GM12878 (cell line): ENCODE measurements around the gene CSH1. TPM values are rescaled to one million over a fixed set of nuclear protein-coding genes. Genes with fewer than 3 reads are reported as not detected.

ENCODE experiments used
- ATAC-seq: fragments of 200-7000 bp; cut with Tn5 transposase; 3 replicates; pipeline ENCODE4 v1.9.1; 2020; ENCODE audit warnings: mild to moderate bottlenecking, moderate library complexity
- BruUV-seq: library from RNA; stranded (reverse); fragments of 400-500 nt; replicated peaks from 2 replicates; lab custom pipeline; 2021; lab: Mats Ljungman, UMichigan
- CTCF ChIA-PET: fragments of 300-600 bp; sonication (Branson Sonifier 250); formaldehyde crosslinking; extraction: SDS; loops from one replicate; lab custom pipeline; 2021; ENCODE audit warnings: inconsistent platforms; lab: Yijun Ruan, JAX
- POLR2A ChIA-PET: fragments of 350-600 bp; formaldehyde crosslinking; extraction: SDS; loops from one replicate; lab custom pipeline; 2021; ENCODE audit warnings: inconsistent platforms; lab: Charles Lee
- RAD21 ChIA-PET: fragments of 300-600 bp; sonication (Branson Sonifier 250); formaldehyde crosslinking; loops from one replicate; lab custom pipeline; 2023; ENCODE audit warnings: antibody characterized with exemption; ENCODE audit not compliant: unreplicated experiment; lab: Charles Lee
- SMC1A ChIA-PET: fragments of 300-600 bp; sonication (Branson Sonifier 250); formaldehyde crosslinking; loops from one replicate; lab custom pipeline; 2023; ENCODE audit not compliant: unreplicated experiment, uncharacterized antibody; lab: Charles Lee
- DNase-seq: peaks from one replicate; pipeline ENCODE4 v3.0.0-alpha.2; 2011; ENCODE audit warnings: low read depth, low spot score
- FAIRE-seq: peaks from 3 replicates; lab custom pipeline; 2011; peaks lifted over from hg19 to GRCh38; lab: Jason Lieb, UNC
- H2AFZ ChIP-seq: 2 replicates; pipeline ENCODE4 v1.6.0; 2011; ENCODE audit warnings: low read depth, low read length, control low read depth; ENCODE audit not compliant: control insufficient read depth
- H3K27ac ChIP-seq: 2 replicates; pipeline ENCODE4 v1.5.1; 2011; ENCODE audit warnings: control low read depth; ENCODE audit not compliant: control insufficient read depth, insufficient read depth
- H3K27me3 ChIP-seq, 2 experiments: replicated peaks in 1 of 2; 2 replicates each; pipeline versions ENCODE4 v1.6.0 to v1.6.1; 2011; ENCODE audit warnings: low read length in 1 of 2; ENCODE audit not compliant: control insufficient read depth in 2 of 2, insufficient read depth in 2 of 2
- H3K36me3 ChIP-seq, 2 experiments: 2 replicates each; pipeline ENCODE4 v1.5.1; 2011; ENCODE audit warnings: low read length in 1 of 2; ENCODE audit not compliant: control insufficient read depth in 2 of 2, insufficient read depth in 2 of 2
- H3K4me1 ChIP-seq: 2 replicates; pipeline ENCODE4 v1.6.1; 2011; ENCODE audit warnings: mild to moderate bottlenecking, low read length, moderate library complexity, mixed read lengths; ENCODE audit not compliant: control insufficient read depth, insufficient read depth
- H3K4me2 ChIP-seq: 2 replicates; pipeline ENCODE4 v1.6.0; 2011; ENCODE audit warnings: control low read depth; ENCODE audit not compliant: control insufficient read depth, insufficient read depth
- H3K4me3 ChIP-seq: fragments of 200-600 bp; sonication (generic); 2 replicates; pipeline ENCODE4 v1.5.1; 2016
- H3K79me2 ChIP-seq: 2 replicates; pipeline ENCODE4 v1.6.0; 2011; ENCODE audit warnings: low read length; ENCODE audit not compliant: control insufficient read depth, insufficient read depth
- H3K9ac ChIP-seq: 2 replicates; pipeline ENCODE4 v1.8.0; 2011; ENCODE audit warnings: low read length, control low read depth, mixed read lengths; ENCODE audit not compliant: control insufficient read depth, insufficient read depth
- H3K9me3 ChIP-seq: replicated peaks from 3 replicates; pipeline ENCODE4 v1.5.1; 2011; ENCODE audit warnings: mild to moderate bottlenecking, low read length; ENCODE audit not compliant: control insufficient read depth, insufficient read depth
- H4K20me1 ChIP-seq: 2 replicates; pipeline ENCODE4 v1.6.0; 2011; ENCODE audit not compliant: control insufficient read depth, insufficient read depth
- BCLAF1 ChIP-seq: fragments of 450-650 bp; IDR thresholded peaks from 2 replicates; pipeline ENCODE4 v1.6.1; 2017; ENCODE audit warnings: antibody characterized with exemption, mild to moderate bottlenecking, moderate library complexity
- FOXM1 ChIP-seq: IDR thresholded peaks from 2 replicates; pipeline ENCODE4 v1.6.1; 2012; ENCODE audit warnings: low read depth, mild to moderate bottlenecking, inconsistent platforms, low read length, moderate library complexity
- IRF3 ChIP-seq: fragments of 450-650 bp; IDR thresholded peaks from 2 replicates; pipeline ENCODE4 v1.6.1; 2014; ENCODE audit warnings: mild to moderate bottlenecking
- IRF4 ChIP-seq: IDR thresholded peaks from 2 replicates; pipeline ENCODE4 v1.6.1; 2011; ENCODE audit warnings: low read depth, low read length
- RBBP5 ChIP-seq: fragments of 200-600 bp; sonication (generic); conservative IDR thresholded peaks from 2 replicates; pipeline ENCODE4 v1.6.1; 2016
- SIN3A ChIP-seq: IDR thresholded peaks from 2 replicates; pipeline ENCODE4 v1.6.1; 2012; ENCODE audit warnings: low read depth, low read length, improper control_type of control experiment
- SMAD5 ChIP-seq: IDR thresholded peaks from 2 replicates; pipeline ENCODE4 v1.6.1; 2016; ENCODE audit warnings: antibody characterized with exemption, low read depth
- SP1 ChIP-seq: IDR thresholded peaks from one replicate; pipeline ENCODE4 v1.6.1; 2011; ENCODE audit warnings: low read depth, low read length
- SREBF2 ChIP-seq: IDR thresholded peaks from 2 replicates; pipeline ENCODE4 v1.6.1; 2012; ENCODE audit warnings: mild to moderate bottlenecking, low read length
- STAT3 ChIP-seq: IDR thresholded peaks from 2 replicates; pipeline ENCODE4 v1.6.1; 2011; ENCODE audit warnings: low read depth, low read length, improper control_type of control experiment
- SUPT20H ChIP-seq: IDR thresholded peaks from 2 replicates; pipeline ENCODE4 v1.6.1; 2011; ENCODE audit warnings: low read depth, mild to moderate bottlenecking, low read length, moderate library complexity, borderline replicate concordance; ENCODE audit not compliant: control insufficient read depth
- TBL1XR1 ChIP-seq: IDR thresholded peaks from 2 replicates; pipeline ENCODE4 v1.6.1; 2012; ENCODE audit warnings: low read depth, low read length, improper control_type of control experiment
- USF2 ChIP-seq: IDR thresholded peaks from 2 replicates; pipeline ENCODE4 v1.6.1; 2011; ENCODE audit warnings: low read depth, low read length, improper control_type of control experiment, borderline replicate concordance
- ZBED1 ChIP-seq: IDR thresholded peaks from 2 replicates; pipeline ENCODE4 v1.6.1; 2016; ENCODE audit warnings: borderline replicate concordance
- WGBS: methylation state at CpG from one replicate; pipeline ENCODE4 v1.1.6; 2016; ENCODE audit warnings: low lambda C conversion rate; ENCODE audit not compliant: insufficient replicate concordance, insufficient coverage; ENCODE audit errors: missing lambda C conversion rate; 5-methylcytosine and 5-hydroxymethylcytosine counted together
- in situ Hi-C: fragments of 300-500 bp; cut with MboI; formaldehyde crosslinking; loops from 9 replicates; pipeline ENCODE4 v1.14.3; 2018; ENCODE audit warnings: mixed read lengths
- intact Hi-C: fragments of 100-400 bp; cut with micrococcal nuclease; formaldehyde crosslinking; loops from one replicate; pipeline ENCODE4 v1.14.2; 2022; ENCODE audit not compliant: unreplicated experiment
- polyA plus RNA-seq, 11 experiments: library from polyadenylated mRNA; depleted of rRNA in 4 of 11; unstranded in 6 of 11; stranded (reverse) in 5 of 11; fragments of >200 nt; fragmentation: Nextera tagmentation in 4 of 11; fragmentation: Illumina TruSeq in 1 of 11; extraction: Ambion mirVana in 4 of 11; extraction: Trizol in 1 of 11; gene quantifications; 1 replicate in 1 of 11; 2 replicates in 10 of 11; pipeline versions ENCODE4 v1.2.1 to v1.2.3, GENCODE V29; 2011 to 2016; ENCODE audit warnings: inconsistent platforms in 2 of 11, missing spikeins in 2 of 11, low read depth in 1 of 11
- total RNA-seq, 4 experiments: library from RNA; depleted of rRNA in 3 of 4; stranded (reverse); fragments of >200 nt in 3 of 4; fragmentation: Illumina TruSeq in 1 of 4; extraction: Trizol in 1 of 4; gene quantifications; 2 replicates each; pipeline versions ENCODE4 v1.2.1 to v1.2.3, GENCODE V29; 2013 to 2021
- TF ChIP-seq, protein P1 (sequence below): fragments of 450-650 bp; IDR thresholded peaks from 2 replicates; pipeline ENCODE4 v1.6.1; 2017; ENCODE audit warnings: mild to moderate bottlenecking

CSH1 gene
- total and polyA plus RNA-seq, 10 of the 15 experiments (the other 5 are each of a cell fraction or from before 2014, with no cell fraction given): not detected

GRCh38 chr17:63917646-63918045, 21.3 kb upstream of the CSH1 start:
- Histone ChIP-seq H3K27ac (no peak overlapping the region), H3K27me3 (no peaks in the 10 kb centered on the region), H3K4me3 (no peak overlapping the region), H3K9me3 (no peaks in the 10 kb centered on the region), H4K20me1 (no peaks in the 10 kb centered on the region), H2AFZ (no peak overlapping the region), H3K79me2 (no peaks in the 10 kb centered on the region), H3K9ac (no peak overlapping the region), H3K36me3 (no peaks in the 10 kb centered on the region), H3K4me1 (peaks cover 16% of the 10 kb centered on the region), H3K4me2 (no peak overlapping the region)
- ATAC-seq: no peak
- RAD21 ChIA-PET: interaction anchor here (1.1 to 9.2 kb wide), 7 partner anchors 10 to 214 kb away, joined by 3 to 288 read pairs (median 70); partner anchors contain the start of genes CD79B, ERN1 and ICAM2
- CTCF ChIA-PET: interaction anchor here (1.0 to 17.4 kb wide), 15 partner anchors 9 to 215 kb away, joined by 3 to 481 read pairs (median 28); partner anchors contain the start of genes CD79B, ERN1 and ICAM2
- WGBS: 60% methylated on average over 13 of the region's 13 CpGs
- POLR2A ChIA-PET: interaction anchor here (1.1 to 2.2 kb wide), 2 partner anchors 15 to 214 kb away, joined by 4 to 15 read pairs; partner anchors contain the start of gene CD79B
- BruUV-seq: no TSS peak
- intact Hi-C loops: loop anchor here (2.0 kb wide), 2 partner anchors 99 to 215 kb away; no protein-coding TSS in a partner anchor
- FAIRE-seq: no peak
- no peak for DNase-seq
- SMC1A ChIA-PET: interaction anchor here (1.2 to 14.0 kb wide), 8 partner anchors 14 to 215 kb away, joined by 3 to 248 read pairs (median 72); partner anchors contain the start of genes CD79B and ICAM2
- in situ Hi-C loops: no loop called here
- no peak for TF ChIP-seq SREBF2
- TF ChIP-seq BCLAF1: no peak
- TF ChIP-seq TBL1XR1: no peak
- TF ChIP-seq IRF4: no peak
- no peak for TF ChIP-seq USF2
- no peak for TF ChIP-seq IRF3
- no peak for TF ChIP-seq SUPT20H
- no peak for TF ChIP-seq FOXM1
- TF ChIP-seq ZBED1: no peak
- TF ChIP-seq, protein P1, sequence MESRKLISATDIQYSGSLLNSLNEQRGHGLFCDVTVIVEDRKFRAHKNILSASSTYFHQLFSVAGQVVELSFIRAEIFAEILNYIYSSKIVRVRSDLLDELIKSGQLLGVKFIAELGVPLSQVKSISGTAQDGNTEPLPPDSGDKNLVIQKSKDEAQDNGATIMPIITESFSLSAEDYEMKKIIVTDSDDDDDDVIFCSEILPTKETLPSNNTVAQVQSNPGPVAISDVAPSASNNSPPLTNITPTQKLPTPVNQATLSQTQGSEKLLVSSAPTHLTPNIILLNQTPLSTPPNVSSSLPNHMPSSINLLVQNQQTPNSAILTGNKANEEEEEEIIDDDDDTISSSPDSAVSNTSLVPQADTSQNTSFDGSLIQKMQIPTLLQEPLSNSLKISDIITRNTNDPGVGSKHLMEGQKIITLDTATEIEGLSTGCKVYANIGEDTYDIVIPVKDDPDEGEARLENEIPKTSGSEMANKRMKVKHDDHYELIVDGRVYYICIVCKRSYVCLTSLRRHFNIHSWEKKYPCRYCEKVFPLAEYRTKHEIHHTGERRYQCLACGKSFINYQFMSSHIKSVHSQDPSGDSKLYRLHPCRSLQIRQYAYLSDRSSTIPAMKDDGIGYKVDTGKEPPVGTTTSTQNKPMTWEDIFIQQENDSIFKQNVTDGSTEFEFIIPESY: no peak
- TF ChIP-seq SIN3A: no peak
- TF ChIP-seq SP1: no peak
- TF ChIP-seq RBBP5: no peak
- TF ChIP-seq STAT3: no peak
- TF ChIP-seq SMAD5: no peak
